Measurements from ENCODE around the gene PRSS36. TPM values are rescaled to one million over a fixed set of nuclear protein-coding genes. Genes with fewer than 3 reads are reported as not detected.

Gene PRSS36
- total RNA-seq, 4 donors from 2014 or later: 4.1 to 8.8 (median 6.8) TPM

DNA sequence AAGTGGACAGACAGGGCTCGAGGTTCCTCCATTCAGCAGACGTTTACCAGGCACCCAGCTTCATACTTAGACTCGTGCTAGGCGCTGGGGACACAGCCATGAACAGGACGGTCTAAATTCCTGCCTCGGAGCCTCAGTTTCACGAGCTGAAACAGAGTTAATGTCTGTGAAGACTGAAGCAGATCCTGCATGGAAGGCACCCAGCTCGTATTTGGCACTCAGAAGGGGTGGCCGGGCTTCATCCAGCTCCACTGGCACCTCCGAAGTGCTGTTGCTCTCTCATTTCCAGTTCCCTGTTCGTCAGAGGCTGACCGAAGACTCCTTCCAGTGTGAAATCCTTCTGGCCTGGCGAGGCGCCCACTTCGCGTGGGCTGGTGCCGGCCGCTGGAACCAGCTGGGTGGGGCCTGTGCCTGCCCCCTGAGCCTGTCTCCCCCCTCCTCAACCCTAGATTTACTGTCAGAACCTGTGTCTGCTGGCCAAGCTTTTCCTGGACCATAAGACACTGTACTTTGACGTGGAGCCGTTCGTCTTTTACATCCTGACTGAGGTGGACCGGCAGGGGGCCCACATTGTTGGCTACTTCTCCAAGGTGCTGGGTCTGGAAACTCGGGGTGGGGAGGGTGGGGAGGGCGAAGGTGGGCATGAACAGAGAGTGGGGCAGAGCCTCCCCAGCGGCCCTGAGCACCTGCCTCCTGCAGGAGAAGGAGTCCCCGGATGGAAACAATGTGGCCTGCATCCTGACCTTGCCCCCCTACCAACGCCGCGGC is 20.1 kb downstream of the PRSS36 start:
- peak; percentile 65 for DNase-seq (ENCODE audit: low spot score)
- TF ChIP-seq, protein P1, sequence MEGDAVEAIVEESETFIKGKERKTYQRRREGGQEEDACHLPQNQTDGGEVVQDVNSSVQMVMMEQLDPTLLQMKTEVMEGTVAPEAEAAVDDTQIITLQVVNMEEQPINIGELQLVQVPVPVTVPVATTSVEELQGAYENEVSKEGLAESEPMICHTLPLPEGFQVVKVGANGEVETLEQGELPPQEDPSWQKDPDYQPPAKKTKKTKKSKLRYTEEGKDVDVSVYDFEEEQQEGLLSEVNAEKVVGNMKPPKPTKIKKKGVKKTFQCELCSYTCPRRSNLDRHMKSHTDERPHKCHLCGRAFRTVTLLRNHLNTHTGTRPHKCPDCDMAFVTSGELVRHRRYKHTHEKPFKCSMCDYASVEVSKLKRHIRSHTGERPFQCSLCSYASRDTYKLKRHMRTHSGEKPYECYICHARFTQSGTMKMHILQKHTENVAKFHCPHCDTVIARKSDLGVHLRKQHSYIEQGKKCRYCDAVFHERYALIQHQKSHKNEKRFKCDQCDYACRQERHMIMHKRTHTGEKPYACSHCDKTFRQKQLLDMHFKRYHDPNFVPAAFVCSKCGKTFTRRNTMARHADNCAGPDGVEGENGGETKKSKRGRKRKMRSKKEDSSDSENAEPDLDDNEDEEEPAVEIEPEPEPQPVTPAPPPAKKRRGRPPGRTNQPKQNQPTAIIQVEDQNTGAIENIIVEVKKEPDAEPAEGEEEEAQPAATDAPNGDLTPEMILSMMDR (IDR thresholded peaks at IDR 0.05): no peak
- peak; percentile 82 for ATAC-seq (ENCODE audit: low FRiP score)

DNA sequence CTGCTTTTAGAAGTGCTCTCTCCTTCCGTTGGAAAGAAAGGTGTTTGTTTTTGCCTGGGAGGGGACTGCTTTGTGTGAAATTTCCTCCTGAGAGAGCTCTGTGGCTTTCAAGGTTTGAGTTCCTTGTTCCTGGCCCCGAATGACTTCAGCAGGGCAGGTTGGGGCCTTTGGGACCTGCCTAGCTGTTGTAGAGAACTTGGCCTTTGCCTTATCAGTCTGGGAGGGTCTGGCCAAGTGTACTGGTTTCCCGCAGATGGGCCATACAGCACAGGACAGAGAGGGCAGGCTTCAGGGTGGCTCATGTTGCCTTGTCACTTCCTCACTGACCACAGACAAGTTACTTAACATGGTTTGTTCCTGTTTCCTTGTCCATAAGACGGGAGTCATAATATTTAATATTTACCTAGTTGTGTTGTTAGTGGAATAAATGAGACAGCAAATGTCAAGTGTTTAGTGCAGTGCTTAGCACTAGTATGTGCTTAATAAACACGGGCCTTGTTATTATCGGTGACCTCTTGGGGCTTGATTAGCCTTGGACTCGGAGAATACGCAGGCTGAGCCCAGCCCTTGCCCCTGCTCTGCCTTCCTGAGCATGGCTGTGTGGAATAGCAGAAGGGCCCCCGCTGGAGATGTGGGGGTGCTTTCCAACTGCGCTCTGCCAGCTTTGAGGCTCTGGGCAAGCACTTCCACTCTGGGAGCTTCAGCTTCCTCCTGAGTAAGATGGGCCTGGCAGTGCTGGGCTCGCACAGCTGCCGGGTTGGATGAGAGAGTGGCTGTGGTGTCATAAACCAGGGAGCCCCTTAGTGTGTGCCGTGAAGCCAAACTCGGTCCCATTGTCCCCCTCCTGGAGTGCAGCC is 20.9 kb downstream of the PRSS36 start:
- DNase-seq (ENCODE audit: low spot score): no peak
- ATAC-seq (ENCODE audit: low FRiP score): peak; percentile 4
- TF ChIP-seq, protein P1 (IDR thresholded peaks at IDR 0.05): no peak

DNA sequence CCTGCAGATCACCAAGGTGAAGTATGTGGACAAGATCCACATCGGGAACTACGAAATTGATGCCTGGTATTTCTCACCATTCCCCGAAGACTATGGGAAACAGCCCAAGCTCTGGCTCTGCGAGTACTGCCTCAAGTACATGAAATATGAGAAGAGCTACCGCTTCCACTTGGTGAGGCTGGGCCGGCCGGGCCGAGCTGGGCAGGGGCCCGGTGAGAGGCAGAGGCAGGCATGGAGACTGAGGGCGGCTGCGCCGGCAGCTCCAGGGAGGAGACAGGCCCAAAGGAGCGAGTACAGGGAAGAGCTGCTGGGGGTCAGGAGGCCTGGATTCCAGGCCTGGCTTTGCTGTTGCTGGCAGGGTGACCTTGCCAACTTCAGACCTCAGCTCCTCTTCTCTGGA is 22.7 kb downstream of the PRSS36 start:
- DNase-seq (ENCODE audit: low spot score) (no peak), ATAC-seq (ENCODE audit: low FRiP score) (no peak)
- TF ChIP-seq, protein P1 (IDR thresholded peaks at IDR 0.05): no peak

DNA sequence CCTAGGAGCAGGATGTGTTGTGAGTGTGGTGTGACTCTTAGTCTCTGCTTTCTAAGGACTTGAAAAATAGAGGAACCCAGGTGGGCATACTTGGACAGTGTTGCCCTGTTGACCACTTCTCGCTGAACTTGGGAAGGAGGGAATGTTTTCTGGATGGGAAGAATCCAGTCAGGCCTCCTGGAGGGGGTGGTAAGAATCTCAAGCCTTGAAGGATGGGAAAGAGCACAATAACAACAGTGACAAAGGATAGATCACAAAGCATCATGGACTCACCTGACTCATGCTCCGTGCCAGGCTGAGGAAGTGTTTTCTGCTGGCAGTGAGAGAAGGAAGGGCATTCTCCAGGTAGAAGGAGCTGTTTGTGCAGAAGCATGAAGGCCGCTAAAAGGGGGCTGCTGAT is 24.0 kb downstream of the PRSS36 start:
- ATAC-seq (ENCODE audit: low FRiP score): no peak
- TF ChIP-seq, protein P1 (IDR thresholded peaks at IDR 0.05): no peak
- no peak for DNase-seq (ENCODE audit: low spot score)

DNA sequence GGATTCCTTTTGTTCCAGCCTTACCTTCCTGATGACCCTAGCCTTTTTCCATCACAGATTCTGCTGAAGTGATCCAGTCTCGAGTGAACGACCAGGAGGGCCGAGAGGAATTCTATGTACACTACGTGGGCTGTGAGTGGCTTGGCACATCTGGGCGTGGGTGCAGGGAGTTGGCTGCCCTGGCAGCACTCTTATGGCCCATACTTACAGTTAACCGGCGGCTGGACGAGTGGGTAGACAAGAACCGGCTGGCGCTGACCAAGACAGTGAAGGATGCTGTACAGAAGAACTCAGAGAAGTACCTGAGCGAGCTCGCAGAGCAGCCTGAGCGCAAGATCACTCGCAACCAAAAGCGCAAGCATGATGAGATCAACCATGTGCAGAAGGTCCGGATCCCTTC is 29.7 kb downstream of the PRSS36 start:
- TF ChIP-seq, protein P1 (IDR thresholded peaks at IDR 0.05): no peak
- ATAC-seq (ENCODE audit: low FRiP score) (no peak), DNase-seq (ENCODE audit: low spot score) (no peak)

DNA sequence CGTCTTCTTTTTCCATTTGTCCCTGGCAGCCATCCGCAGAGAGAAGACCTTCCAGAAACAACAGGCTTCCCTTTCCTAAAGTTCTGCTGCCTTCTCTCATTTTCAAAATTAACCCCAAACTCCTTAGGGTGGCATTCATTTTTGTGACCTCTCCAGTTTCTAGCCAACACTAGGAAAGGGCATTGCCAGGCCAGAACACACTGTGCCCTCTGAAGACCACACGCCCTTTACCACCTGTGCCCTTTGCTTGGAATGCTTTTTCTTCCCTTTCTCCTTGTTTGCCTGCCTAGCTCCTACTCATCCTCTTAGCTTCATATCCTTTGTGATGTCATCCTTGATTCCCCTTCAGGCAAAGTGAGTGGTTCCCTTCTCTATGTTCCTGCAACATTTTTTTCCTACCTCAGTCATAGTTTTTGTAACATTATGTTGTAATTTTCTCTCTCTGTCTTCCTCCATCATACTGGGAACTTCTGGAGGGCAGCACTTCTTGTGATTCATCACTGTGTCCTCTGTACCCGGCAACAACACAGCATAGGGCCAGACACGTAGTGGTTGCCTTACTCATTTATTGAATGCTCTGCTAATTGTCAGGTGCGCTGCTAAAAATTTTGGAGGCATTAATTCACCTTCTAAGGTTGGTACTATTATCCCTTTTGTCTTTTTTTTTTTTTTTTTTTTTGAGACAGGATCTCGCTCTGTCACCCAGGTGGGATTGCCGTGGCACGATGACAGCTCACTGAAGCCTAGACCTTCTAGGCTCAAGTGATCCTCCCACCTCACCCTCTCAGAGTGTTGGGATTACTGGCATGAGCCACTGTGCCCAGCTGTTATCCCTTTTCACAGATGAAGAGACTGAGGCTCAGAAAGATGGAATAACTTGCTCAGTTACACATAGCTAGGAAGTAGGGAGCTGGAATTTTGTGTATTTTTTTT is 31.4 kb downstream of the PRSS36 start:
- TF ChIP-seq, protein P1 (IDR thresholded peaks at IDR 0.05): no peak
- no peak for DNase-seq (ENCODE audit: low spot score)
- ATAC-seq (ENCODE audit: low FRiP score): peak; percentile 69

All from omental fat pad (tissue), 4 donors.